HepG2 (cell line): ENCODE results near the gene UTP4. TPM values are rescaled to one million over a fixed set of nuclear protein-coding genes. Genes with fewer than 3 reads are reported as not detected.

Source experiments
- ATF2 ChIP-seq: sonication (generic); formaldehyde crosslinking; IDR thresholded peaks from 2 replicates; pipeline ENCODE4 v1.4.0; 2020; ENCODE audit warnings: missing genetic modification reagents
- HMG20B ChIP-seq: conservative IDR thresholded peaks from 2 replicates; pipeline ENCODE4 v1.6.1; 2016; ENCODE audit warnings: missing genetic modification reagents, missing compliant biosample characterization
- HOMEZ ChIP-seq: IDR thresholded peaks from 2 replicates; pipeline ENCODE4 v1.6.1; 2016; ENCODE audit warnings: low read depth
- PBX2 ChIP-seq: IDR thresholded peaks from 2 replicates; pipeline ENCODE4 v1.6.1; 2016; ENCODE audit warnings: control low read depth
- SAFB2 ChIP-seq: sonication (generic); formaldehyde crosslinking; IDR thresholded peaks from 2 replicates; pipeline ENCODE4 v1.5.1; 2020; ENCODE audit warnings: missing genetic modification reagents, low read depth, mild to moderate bottlenecking, borderline replicate concordance
- SMARCE1 ChIP-seq: fragments of 450-650 bp; IDR thresholded peaks from 2 replicates; pipeline ENCODE4 v1.6.1; 2017; ENCODE audit warnings: borderline replicate concordance
- SYNCRIP ChIP-seq: fragments of 200-400 bp; formaldehyde crosslinking; IDR thresholded peaks from 2 replicates; pipeline ENCODE4 v1.6.1; 2018; ENCODE audit warnings: mild to moderate bottlenecking, low read depth, low read length; ENCODE audit not compliant: insufficient read depth
- ZFP37 ChIP-seq: sonication (generic); formaldehyde crosslinking; IDR thresholded peaks from 2 replicates; pipeline ENCODE4 v1.4.0; 2020; ENCODE audit warnings: missing genetic modification reagents, borderline replicate concordance
- ZMYM2 ChIP-seq: sonication (generic); formaldehyde crosslinking; IDR thresholded peaks from 2 replicates; pipeline ENCODE4 v1.8.0; 2022; ENCODE audit warnings: mild to moderate bottlenecking, missing genetic modification reagents
- ZNF256 ChIP-seq: sonication (generic); formaldehyde crosslinking; conservative IDR thresholded peaks from 2 replicates; pipeline ENCODE4 v1.4.0; 2020; ENCODE audit warnings: missing genetic modification reagents
- ZNF546 ChIP-seq: sonication (generic); formaldehyde crosslinking; conservative IDR thresholded peaks from 2 replicates; pipeline ENCODE4 v1.8.1; 2023; ENCODE audit warnings: mild to moderate bottlenecking, missing genetic modification reagents
- ZNF558 ChIP-seq: sonication (generic); formaldehyde crosslinking; IDR thresholded peaks from 2 replicates; pipeline ENCODE4 v1.9.0; 2022; ENCODE audit warnings: mild to moderate bottlenecking, missing genetic modification reagents, borderline replicate concordance
- ZNF616 ChIP-seq: sonication (generic); formaldehyde crosslinking; IDR thresholded peaks from 2 replicates; pipeline ENCODE4 v1.5.0; 2020; ENCODE audit warnings: low read depth, mild to moderate bottlenecking, missing genetic modification reagents
- ZNF7 ChIP-seq: IDR thresholded peaks from 2 replicates; pipeline ENCODE4 v1.6.1; 2016; ENCODE audit warnings: missing biosample characterization, missing genetic modification reagents
- ZNF747 ChIP-seq: sonication (generic); formaldehyde crosslinking; IDR thresholded peaks from 2 replicates; pipeline ENCODE4 v1.8.1; 2023; ENCODE audit warnings: missing genetic modification reagents, mild to moderate bottlenecking, borderline replicate concordance
- ZSCAN9 ChIP-seq: IDR thresholded peaks from 2 replicates; pipeline ENCODE4 v1.6.1; 2016; ENCODE audit warnings: borderline replicate concordance
- polyA plus RNA-seq, 8 experiments: library from polyadenylated mRNA; depleted of rRNA in 3 of 8; stranded (reverse) in 7 of 8; unstranded in 1 of 8; fragments of >200 nt; fragmentation: Illumina TruSeq in 4 of 8; extraction: Trizol in 4 of 8; gene quantifications; 2 replicates each; pipeline versions ENCODE4 v1.2.1 to v1.2.3, GENCODE V29; 2011 to 2016; ENCODE audit warnings: low read depth in 4 of 8, missing spikeins in 1 of 8, mixed read lengths in 1 of 8; ENCODE audit not compliant: insufficient read depth in 1 of 8
- total RNA-seq, 5 experiments: library from RNA; depleted of rRNA; stranded (reverse); fragments of >200 nt; fragmentation: Illumina TruSeq; extraction: Trizol; gene quantifications; 2 replicates each; pipeline ENCODE4 v1.2.3, GENCODE V29; 2016; ENCODE audit warnings: low read depth in 1 of 5
- TF ChIP-seq, protein P1 (sequence below): IDR thresholded peaks from 2 replicates; pipeline ENCODE4 v1.4.0; 2020; ENCODE audit warnings: mild to moderate bottlenecking, missing genetic modification reagents
- TF ChIP-seq, protein P2 (sequence below): IDR thresholded peaks from 2 replicates; pipeline ENCODE4 v1.6.1; 2016; ENCODE audit warnings: missing compliant biosample characterization, missing genetic modification reagents, borderline replicate concordance

The UTP4 gene
- total and polyA plus RNA-seq, 2 of the 13 experiments (the other 11 are each of a cell fraction or from before 2014, with no cell fraction given) = 30.0 to 85.8 TPM

GRCh38 chr16:69186642-69187445, 54.4 kb downstream of the UTP4 start, which contains the start of gene SNTB2 (continued):
- TF ChIP-seq, protein P1, sequence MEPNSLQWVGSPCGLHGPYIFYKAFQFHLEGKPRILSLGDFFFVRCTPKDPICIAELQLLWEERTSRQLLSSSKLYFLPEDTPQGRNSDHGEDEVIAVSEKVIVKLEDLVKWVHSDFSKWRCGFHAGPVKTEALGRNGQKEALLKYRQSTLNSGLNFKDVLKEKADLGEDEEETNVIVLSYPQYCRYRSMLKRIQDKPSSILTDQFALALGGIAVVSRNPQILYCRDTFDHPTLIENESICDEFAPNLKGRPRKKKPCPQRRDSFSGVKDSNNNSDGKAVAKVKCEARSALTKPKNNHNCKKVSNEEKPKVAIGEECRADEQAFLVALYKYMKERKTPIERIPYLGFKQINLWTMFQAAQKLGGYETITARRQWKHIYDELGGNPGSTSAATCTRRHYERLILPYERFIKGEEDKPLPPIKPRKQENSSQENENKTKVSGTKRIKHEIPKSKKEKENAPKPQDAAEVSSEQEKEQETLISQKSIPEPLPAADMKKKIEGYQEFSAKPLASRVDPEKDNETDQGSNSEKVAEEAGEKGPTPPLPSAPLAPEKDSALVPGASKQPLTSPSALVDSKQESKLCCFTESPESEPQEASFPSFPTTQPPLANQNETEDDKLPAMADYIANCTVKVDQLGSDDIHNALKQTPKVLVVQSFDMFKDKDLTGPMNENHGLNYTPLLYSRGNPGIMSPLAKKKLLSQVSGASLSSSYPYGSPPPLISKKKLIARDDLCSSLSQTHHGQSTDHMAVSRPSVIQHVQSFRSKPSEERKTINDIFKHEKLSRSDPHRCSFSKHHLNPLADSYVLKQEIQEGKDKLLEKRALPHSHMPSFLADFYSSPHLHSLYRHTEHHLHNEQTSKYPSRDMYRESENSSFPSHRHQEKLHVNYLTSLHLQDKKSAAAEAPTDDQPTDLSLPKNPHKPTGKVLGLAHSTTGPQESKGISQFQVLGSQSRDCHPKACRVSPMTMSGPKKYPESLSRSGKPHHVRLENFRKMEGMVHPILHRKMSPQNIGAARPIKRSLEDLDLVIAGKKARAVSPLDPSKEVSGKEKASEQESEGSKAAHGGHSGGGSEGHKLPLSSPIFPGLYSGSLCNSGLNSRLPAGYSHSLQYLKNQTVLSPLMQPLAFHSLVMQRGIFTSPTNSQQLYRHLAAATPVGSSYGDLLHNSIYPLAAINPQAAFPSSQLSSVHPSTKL (CRISPR knock-in tag) = peak; percentile 68
- TF ChIP-seq SMARCE1 = no peak
- TF ChIP-seq ATF2 (CRISPR knock-in tag) = peak; percentile 61
- TF ChIP-seq ZNF616 (CRISPR knock-in tag) = peak; percentile 33; the same call in 1 of the 2 replicates
- no peak for TF ChIP-seq PBX2 (CRISPR knock-in tag)
- TF ChIP-seq ZMYM2 (CRISPR knock-in tag) = no peak
- no peak for TF ChIP-seq SYNCRIP
- TF ChIP-seq ZNF546 (CRISPR knock-in tag) = peak; percentile 64
- TF ChIP-seq ZFP37 (CRISPR knock-in tag) = no peak
- TF ChIP-seq SAFB2 = no peak; the same call in 1 of the 2 replicates
- 0 out of 2 replicates have a peak, but pooled peaks have one; percentile 23 for TF ChIP-seq HOMEZ
- TF ChIP-seq ZNF256 (CRISPR knock-in tag) = no peak; the same call in 1 of the 2 replicates
- TF ChIP-seq ZSCAN9 (CRISPR knock-in tag) = peak; percentile 91
- TF ChIP-seq ZNF558 = peak; percentile 93; the same call in 1 of the 2 replicates
- TF ChIP-seq HMG20B (CRISPR knock-in tag) = peak; percentile 50; the same call in 1 of the 2 replicates
- no peak for TF ChIP-seq ZNF7
- TF ChIP-seq ZNF747 (CRISPR knock-in tag) = peak; percentile 86; the same call in 1 of the 2 replicates
- TF ChIP-seq, protein P2, sequence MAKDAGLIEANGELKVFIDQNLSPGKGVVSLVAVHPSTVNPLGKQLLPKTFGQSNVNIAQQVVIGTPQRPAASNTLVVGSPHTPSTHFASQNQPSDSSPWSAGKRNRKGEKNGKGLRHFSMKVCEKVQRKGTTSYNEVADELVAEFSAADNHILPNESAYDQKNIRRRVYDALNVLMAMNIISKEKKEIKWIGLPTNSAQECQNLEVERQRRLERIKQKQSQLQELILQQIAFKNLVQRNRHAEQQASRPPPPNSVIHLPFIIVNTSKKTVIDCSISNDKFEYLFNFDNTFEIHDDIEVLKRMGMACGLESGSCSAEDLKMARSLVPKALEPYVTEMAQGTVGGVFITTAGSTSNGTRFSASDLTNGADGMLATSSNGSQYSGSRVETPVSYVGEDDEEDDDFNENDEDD (CRISPR knock-in tag) = peak; percentile 82; the same call in 1 of the 2 replicates
